Neural progenitor cell (in vitro differentiated cells): Measurements from ENCODE around the gene SYNJ2. TPM values are rescaled to one million over a fixed set of nuclear protein-coding genes. Genes with fewer than 3 reads are reported as not detected.

Experiments
- DNase-seq: peaks from one replicate; pipeline ENCODE4 v3.0.0-alpha.2; 2016; ENCODE audit warnings: low spot score
- H2AFZ ChIP-seq: fragments of 200-600 bp; sonication (generic); replicated peaks from 2 replicates; pipeline ENCODE4 v1.6.1; 2016; ENCODE audit warnings: antibody characterized with exemption
- H3F3A ChIP-seq: fragments of 200-600 bp; sonication (generic); 2 replicates; pipeline ENCODE4 v1.6.1; 2016; ENCODE audit warnings: antibody characterized with exemption, low read depth
- H3K27ac ChIP-seq: fragments of 200-600 bp; sonication (generic); 2 replicates; pipeline ENCODE4 v1.5.1; 2016; ENCODE audit warnings: mild to moderate bottlenecking
- H3K27me3 ChIP-seq: fragments of 200-600 bp; sonication (generic); 2 replicates; pipeline ENCODE4 v1.6.1; 2016; ENCODE audit warnings: mild to moderate bottlenecking, moderate library complexity
- H3K36me3 ChIP-seq: fragments of 200-600 bp; sonication (generic); 2 replicates; pipeline ENCODE4 v1.5.1; 2016
- H3K4me1 ChIP-seq: fragments of 200-600 bp; sonication (generic); 2 replicates; pipeline ENCODE4 v1.6.1; 2016; ENCODE audit warnings: mixed run types
- H3K4me2 ChIP-seq: fragments of 200-600 bp; sonication (generic); 2 replicates; pipeline ENCODE4 v1.6.1; 2016
- H3K4me3 ChIP-seq: fragments of 200-600 bp; sonication (generic); 2 replicates; pipeline ENCODE4 v1.5.1; 2016
- H3K79me2 ChIP-seq: fragments of 200-600 bp; sonication (generic); 2 replicates; pipeline ENCODE4 v1.6.1; 2016; ENCODE audit warnings: low read depth
- H3K9ac ChIP-seq: fragments of 200-600 bp; sonication (generic); 2 replicates; pipeline ENCODE4 v1.6.1; 2016
- H3K9me3 ChIP-seq: fragments of 200-600 bp; sonication (generic); 2 replicates; pipeline ENCODE4 v1.5.1; 2016; ENCODE audit warnings: low read depth
- H4K20me1 ChIP-seq: fragments of 200-600 bp; sonication (generic); 2 replicates; pipeline ENCODE4 v1.6.1; 2016; ENCODE audit warnings: low read depth
- H3K27ac Mint-ChIP-seq: 3 replicates; pipeline ENCODE4 v1.8.0; 2021; ENCODE audit warnings: mixed read lengths
- H3K27me3 Mint-ChIP-seq: 2 replicates; pipeline ENCODE4 v1.8.0; 2022; ENCODE audit warnings: low read depth, mild to moderate bottlenecking, inconsistent platforms, moderate library complexity, mixed read lengths; ENCODE audit not compliant: insufficient read depth
- H3K36me3 Mint-ChIP-seq: 3 replicates; pipeline ENCODE4 v1.8.0; 2021; ENCODE audit warnings: mixed read lengths
- H3K4me1 Mint-ChIP-seq: 3 replicates; pipeline ENCODE4 v1.8.0; 2021; ENCODE audit warnings: mixed read lengths
- H3K4me3 Mint-ChIP-seq: 3 replicates; pipeline ENCODE4 v1.8.0; 2021; ENCODE audit warnings: mild to moderate bottlenecking, moderate library complexity, mixed read lengths
- H3K9me3 Mint-ChIP-seq: 3 replicates; pipeline ENCODE4 v1.8.0; 2020; ENCODE audit warnings: mixed read lengths
- CTCF ChIP-seq: fragments of 200-600 bp; sonication (generic); IDR thresholded peaks from 2 replicates; pipeline ENCODE4 v1.5.1; 2017; ENCODE audit warnings: antibody characterized with exemption, mild to moderate bottlenecking
- EZH2 ChIP-seq: fragments of 200-600 bp; sonication (generic); IDR thresholded peaks from 2 replicates; pipeline ENCODE4 v1.6.1; 2017; ENCODE audit warnings: antibody characterized with exemption, mild to moderate bottlenecking, moderate library complexity
- EZH2phosphoT487 ChIP-seq: fragments of 200-600 bp; sonication (generic); IDR thresholded peaks from 2 replicates; pipeline ENCODE4 v1.6.1; 2017; ENCODE audit warnings: antibody characterized with exemption
- total RNA-seq: library from RNA; depleted of rRNA; stranded (reverse); fragments of >200 nt; gene quantifications from 2 replicates; pipeline ENCODE4 v1.2.3, GENCODE V29; 2015; ENCODE audit warnings: low replicate concordance

Gene SYNJ2
- total RNA-seq, 1 donor from 2014 or later: 4.8 TPM

- Histone ChIP-seq H3K9ac (no peak overlapping the region), H3F3A (no peaks in the 10 kb centered on the region), H3K36me3 (no peaks in the 10 kb centered on the region), H3K4me2 (no peak overlapping the region), H4K20me1 (no peaks in the 10 kb centered on the region), H3K4me1 (no peaks in the 10 kb centered on the region), H3K27me3 (no peaks in the 10 kb centered on the region), H3K4me3 (no peak overlapping the region), H2AFZ (no peak overlapping the region), H3K79me2 (no peaks in the 10 kb centered on the region), H3K9me3 (no peaks in the 10 kb centered on the region), H3K27ac (no peak overlapping the region)
- Mint-ChIP-seq H3K4me3 (no peak overlapping the region), H3K9me3 (peaks cover 5% of the 10 kb centered on the region), H3K27me3 (peaks cover 12% of the 10 kb centered on the region), H3K27ac (no peak overlapping the region), H3K4me1 (peaks cover 7% of the 10 kb centered on the region), H3K36me3 (peaks cover 2% of the 10 kb centered on the region)
- TF ChIP-seq CTCF (no peak), EZH2phosphoT487 (no peak), EZH2 (no peak)
- no peak for DNase-seq
Observed at GRCh38 chr6:158050955-158051354, 69.3 kb downstream of the SYNJ2 start.

GRCh38 chr6:158051968-158052367 lies 70.3 kb downstream of the SYNJ2 start:
- peaks cover 8% of the 10 kb centered on the region for H3K27me3 Mint-ChIP-seq
- no peak overlapping the region for H3K9ac ChIP-seq
- H3K4me1 ChIP-seq: no peaks in the 10 kb centered on the region
- H2AFZ ChIP-seq: no peak overlapping the region
- no peaks in the 10 kb centered on the region for H3K27me3 ChIP-seq
- H3K79me2 ChIP-seq: no peaks in the 10 kb centered on the region
- H3K4me3 Mint-ChIP-seq: no peak overlapping the region
- H3K4me3 ChIP-seq: no peak overlapping the region
- H3K27ac ChIP-seq: no peak overlapping the region
- no peaks in the 10 kb centered on the region for H3K36me3 ChIP-seq
- H3F3A ChIP-seq: no peaks in the 10 kb centered on the region
- TF ChIP-seq EZH2: no peak
- no peak for TF ChIP-seq EZH2phosphoT487
- no peak for TF ChIP-seq CTCF
- peaks cover 2% of the 10 kb centered on the region for H3K36me3 Mint-ChIP-seq
- H3K4me1 Mint-ChIP-seq: no peaks in the 10 kb centered on the region
- no peak for DNase-seq
- no peaks in the 10 kb centered on the region for H3K9me3 ChIP-seq
- no peak overlapping the region for H3K4me2 ChIP-seq
- no peaks in the 10 kb centered on the region for H4K20me1 ChIP-seq
- H3K9me3 Mint-ChIP-seq: peaks cover 5% of the 10 kb centered on the region
- H3K27ac Mint-ChIP-seq: no peak overlapping the region

- no peak overlapping the region for H3K27ac ChIP-seq
- peaks cover 2% of the 10 kb centered on the region for H3K9me3 Mint-ChIP-seq
- H3K79me2 ChIP-seq: no peaks in the 10 kb centered on the region
- no peaks in the 10 kb centered on the region for H3F3A ChIP-seq
- no peak overlapping the region for H2AFZ ChIP-seq
- H3K4me3 ChIP-seq: no peak overlapping the region
- no peak overlapping the region for H3K27ac Mint-ChIP-seq
- peaks cover 5% of the 10 kb centered on the region for H3K27me3 Mint-ChIP-seq
- no peaks in the 10 kb centered on the region for H3K4me1 Mint-ChIP-seq
- DNase-seq: no peak
- H4K20me1 ChIP-seq: no peaks in the 10 kb centered on the region
- no peak overlapping the region for H3K4me3 Mint-ChIP-seq
- no peak overlapping the region for H3K9ac ChIP-seq
- no peak for TF ChIP-seq EZH2
- no peak for TF ChIP-seq EZH2phosphoT487
- TF ChIP-seq CTCF: no peak
- no peaks in the 10 kb centered on the region for H3K27me3 ChIP-seq
- H3K36me3 ChIP-seq: no peaks in the 10 kb centered on the region
- H3K4me1 ChIP-seq: no peaks in the 10 kb centered on the region
- no peak overlapping the region for H3K4me2 ChIP-seq
- no peaks in the 10 kb centered on the region for H3K9me3 ChIP-seq
- H3K36me3 Mint-ChIP-seq: peaks cover 2% of the 10 kb centered on the region
Observed at GRCh38 chr6:158053377-158054313, 72.0 kb downstream of the SYNJ2 start.
